Choroid plexus epithelial cell (primary cell): Measurements from ENCODE around the gene GPATCH2.

Experiments
- DNase-seq: peaks from one replicate; pipeline ENCODE4 v3.0.0-alpha.2; 2010; ENCODE audit warnings: low read depth
- H3K4me3 ChIP-seq: 2 replicates; pipeline ENCODE4 v1.5.1; 2011; ENCODE audit warnings: low read depth, mild to moderate bottlenecking, control low read depth, low read length, moderate library complexity
- CTCF ChIP-seq: conservative IDR thresholded peaks from 2 replicates; pipeline ENCODE4 v1.5.1; 2011; ENCODE audit warnings: low read depth, mild to moderate bottlenecking, control low read depth, inconsistent platforms, low read length, moderate library complexity

Gene GPATCH2

GRCh38 chr1:217650674-217651073 lies 19.8 kb upstream of the GPATCH2 start:
- no peak overlapping the region for H3K4me3 ChIP-seq
- TF ChIP-seq CTCF, result no peak
- DNase-seq, result no peak

GRCh38 chr1:217647791-217648190 lies 16.9 kb upstream of the GPATCH2 start:
- H3K4me3 ChIP-seq, result no peak overlapping the region
- TF ChIP-seq CTCF, result no peak
- peak; percentile 5 for DNase-seq

- no peak for TF ChIP-seq CTCF
These were observed 11.6 kb upstream of the GPATCH2 start for GRCh38 chr1:217642455-217642854.

GRCh38 chr1:217627431-217627830 lies 3.5 kb downstream of the GPATCH2 start:
- H3K4me3 ChIP-seq, result no peak overlapping the region
- DNase-seq, result no peak
- TF ChIP-seq CTCF, result no peak

More at GRCh38 chr1:217642455-217642854, 11.6 kb upstream of the GPATCH2 start:
- H3K4me3 ChIP-seq, result no peak overlapping the region
- DNase-seq, result no peak

- TF ChIP-seq CTCF, result no peak
- no peak for DNase-seq
- H3K4me3 ChIP-seq, result no peak overlapping the region
These were observed 4.6 kb downstream of the GPATCH2 start for GRCh38 chr1:217626321-217626720.

GRCh38 chr1:217622042-217622441 lies 8.8 kb downstream of the GPATCH2 start:
- H3K4me3 ChIP-seq, result no peak overlapping the region
- DNase-seq, result no peak
- no peak for TF ChIP-seq CTCF

GRCh38 chr1:217620814-217621213 lies 10.1 kb downstream of the GPATCH2 start:
- TF ChIP-seq CTCF, result no peak
- no peak overlapping the region for H3K4me3 ChIP-seq
- DNase-seq, result no peak
